GM12878 (cell line): ENCODE measurements around the gene MUSTN1. TPM values are rescaled to one million over a fixed set of nuclear protein-coding genes. Genes with fewer than 3 reads are reported as not detected.

Experiments used
- ATAC-seq: fragments of 200-7000 bp; cut with Tn5 transposase; 3 replicates; pipeline ENCODE4 v1.9.1; 2020; ENCODE audit warnings: mild to moderate bottlenecking, moderate library complexity
- BruUV-seq: library from RNA; stranded (reverse); fragments of 400-500 nt; replicated peaks from 2 replicates; lab custom pipeline; 2021; lab: Mats Ljungman, UMichigan
- CTCF ChIA-PET: fragments of 300-600 bp; sonication (Branson Sonifier 250); formaldehyde crosslinking; extraction: SDS; loops from one replicate; lab custom pipeline; 2021; ENCODE audit warnings: inconsistent platforms; lab: Yijun Ruan, JAX
- POLR2A ChIA-PET: fragments of 350-600 bp; formaldehyde crosslinking; extraction: SDS; loops from one replicate; lab custom pipeline; 2021; ENCODE audit warnings: inconsistent platforms; lab: Charles Lee
- RAD21 ChIA-PET: fragments of 300-600 bp; sonication (Branson Sonifier 250); formaldehyde crosslinking; loops from one replicate; lab custom pipeline; 2023; ENCODE audit warnings: antibody characterized with exemption; ENCODE audit not compliant: unreplicated experiment; lab: Charles Lee
- SMC1A ChIA-PET: fragments of 300-600 bp; sonication (Branson Sonifier 250); formaldehyde crosslinking; loops from one replicate; lab custom pipeline; 2023; ENCODE audit not compliant: unreplicated experiment, uncharacterized antibody; lab: Charles Lee
- DNase-seq: peaks from one replicate; pipeline ENCODE4 v3.0.0-alpha.2; 2011; ENCODE audit warnings: low read depth, low spot score
- FAIRE-seq: peaks from 3 replicates; lab custom pipeline; 2011; peaks lifted over from hg19 to GRCh38; lab: Jason Lieb, UNC
- H2AFZ ChIP-seq: 2 replicates; pipeline ENCODE4 v1.6.0; 2011; ENCODE audit warnings: low read depth, low read length, control low read depth; ENCODE audit not compliant: control insufficient read depth
- H3K27ac ChIP-seq: 2 replicates; pipeline ENCODE4 v1.5.1; 2011; ENCODE audit warnings: control low read depth; ENCODE audit not compliant: control insufficient read depth, insufficient read depth
- H3K27me3 ChIP-seq, 2 experiments: replicated peaks in 1 of 2; 2 replicates each; pipeline versions ENCODE4 v1.6.0 to v1.6.1; 2011; ENCODE audit warnings: low read length in 1 of 2; ENCODE audit not compliant: control insufficient read depth in 2 of 2, insufficient read depth in 2 of 2
- H3K36me3 ChIP-seq, 2 experiments: 2 replicates each; pipeline ENCODE4 v1.5.1; 2011; ENCODE audit warnings: low read length in 1 of 2; ENCODE audit not compliant: control insufficient read depth in 2 of 2, insufficient read depth in 2 of 2
- H3K4me1 ChIP-seq: 2 replicates; pipeline ENCODE4 v1.6.1; 2011; ENCODE audit warnings: mild to moderate bottlenecking, low read length, moderate library complexity, mixed read lengths; ENCODE audit not compliant: control insufficient read depth, insufficient read depth
- H3K4me2 ChIP-seq: 2 replicates; pipeline ENCODE4 v1.6.0; 2011; ENCODE audit warnings: control low read depth; ENCODE audit not compliant: control insufficient read depth, insufficient read depth
- H3K4me3 ChIP-seq: fragments of 200-600 bp; sonication (generic); 2 replicates; pipeline ENCODE4 v1.5.1; 2016
- H3K79me2 ChIP-seq: 2 replicates; pipeline ENCODE4 v1.6.0; 2011; ENCODE audit warnings: low read length; ENCODE audit not compliant: control insufficient read depth, insufficient read depth
- H3K9ac ChIP-seq: 2 replicates; pipeline ENCODE4 v1.8.0; 2011; ENCODE audit warnings: low read length, control low read depth, mixed read lengths; ENCODE audit not compliant: control insufficient read depth, insufficient read depth
- H3K9me3 ChIP-seq: replicated peaks from 3 replicates; pipeline ENCODE4 v1.5.1; 2011; ENCODE audit warnings: mild to moderate bottlenecking, low read length; ENCODE audit not compliant: control insufficient read depth, insufficient read depth
- H4K20me1 ChIP-seq: 2 replicates; pipeline ENCODE4 v1.6.0; 2011; ENCODE audit not compliant: control insufficient read depth, insufficient read depth
- ASH2L ChIP-seq: fragments of 300-600, 200-600 bp; sonication (generic); IDR thresholded peaks from 2 replicates; pipeline ENCODE4 v1.6.1; 2017; ENCODE audit warnings: low read depth, mild to moderate bottlenecking, borderline replicate concordance
- EGR1 ChIP-seq, 2 experiments: IDR thresholded peaks; 1 replicate in 1 of 2; 2 replicates in 1 of 2; pipeline ENCODE4 v1.6.1; 2011 to 2012; ENCODE audit warnings: low read depth in 2 of 2, low read length in 2 of 2, borderline replicate concordance in 1 of 2, mild to moderate bottlenecking in 1 of 2, moderate library complexity in 1 of 2
- GATAD2B ChIP-seq: fragments of 450-650 bp; conservative IDR thresholded peaks from 2 replicates; pipeline ENCODE4 v1.6.1; 2017; ENCODE audit warnings: low read depth, mild to moderate bottlenecking, moderate library complexity
- KLF5 ChIP-seq: fragments of 450-650 bp; IDR thresholded peaks from 2 replicates; pipeline ENCODE4 v1.6.1; 2014; ENCODE audit warnings: mild to moderate bottlenecking; ENCODE audit not compliant: partially characterized antibody
- MYB ChIP-seq: fragments of 150-350 bp; IDR thresholded peaks from 2 replicates; pipeline ENCODE4 v1.6.1; 2014; ENCODE audit warnings: mild to moderate bottlenecking, low read depth, low read length, borderline replicate concordance
- NFXL1 ChIP-seq: fragments of 450-650 bp; IDR thresholded peaks from 2 replicates; pipeline ENCODE4 v1.6.1; 2017; ENCODE audit warnings: antibody characterized with exemption, mild to moderate bottlenecking, borderline replicate concordance
- NR2C2 ChIP-seq: IDR thresholded peaks from 2 replicates; pipeline ENCODE4 v1.6.1; 2011; ENCODE audit warnings: borderline replicate concordance, low read depth; ENCODE audit not compliant: control insufficient read depth, insufficient read length
- NR2F1 ChIP-seq: fragments of 450-650 bp; conservative IDR thresholded peaks from 2 replicates; pipeline ENCODE4 v1.6.1; 2017; ENCODE audit warnings: mild to moderate bottlenecking
- RB1 ChIP-seq: fragments of 450-650 bp; formaldehyde crosslinking; IDR thresholded peaks from 2 replicates; pipeline ENCODE4 v1.6.1; 2017; ENCODE audit warnings: mild to moderate bottlenecking, borderline replicate concordance
- SIN3A ChIP-seq: IDR thresholded peaks from 2 replicates; pipeline ENCODE4 v1.6.1; 2012; ENCODE audit warnings: low read depth, low read length, improper control_type of control experiment
- SREBF1 ChIP-seq: IDR thresholded peaks from 2 replicates; pipeline ENCODE4 v1.6.1; 2012; ENCODE audit warnings: mild to moderate bottlenecking, low read length
- TCF12 ChIP-seq: IDR thresholded peaks from 2 replicates; pipeline ENCODE4 v1.6.1; 2011; ENCODE audit warnings: low read depth, mild to moderate bottlenecking, low read length
- WGBS: methylation state at CpG from one replicate; pipeline ENCODE4 v1.1.6; 2016; ENCODE audit warnings: low lambda C conversion rate; ENCODE audit not compliant: insufficient replicate concordance, insufficient coverage; ENCODE audit errors: missing lambda C conversion rate; 5-methylcytosine and 5-hydroxymethylcytosine counted together
- in situ Hi-C: fragments of 300-500 bp; cut with MboI; formaldehyde crosslinking; loops from 9 replicates; pipeline ENCODE4 v1.14.3; 2018; ENCODE audit warnings: mixed read lengths
- intact Hi-C: fragments of 100-400 bp; cut with micrococcal nuclease; formaldehyde crosslinking; loops from one replicate; pipeline ENCODE4 v1.14.2; 2022; ENCODE audit not compliant: unreplicated experiment
- polyA plus RNA-seq, 11 experiments: library from polyadenylated mRNA; depleted of rRNA in 4 of 11; unstranded in 6 of 11; stranded (reverse) in 5 of 11; fragments of >200 nt; fragmentation: Nextera tagmentation in 4 of 11; fragmentation: Illumina TruSeq in 1 of 11; extraction: Ambion mirVana in 4 of 11; extraction: Trizol in 1 of 11; gene quantifications; 1 replicate in 1 of 11; 2 replicates in 10 of 11; pipeline versions ENCODE4 v1.2.1 to v1.2.3, GENCODE V29; 2011 to 2016; ENCODE audit warnings: inconsistent platforms in 2 of 11, missing spikeins in 2 of 11, low read depth in 1 of 11
- total RNA-seq, 4 experiments: library from RNA; depleted of rRNA in 3 of 4; stranded (reverse); fragments of >200 nt in 3 of 4; fragmentation: Illumina TruSeq in 1 of 4; extraction: Trizol in 1 of 4; gene quantifications; 2 replicates each; pipeline versions ENCODE4 v1.2.1 to v1.2.3, GENCODE V29; 2013 to 2021
- TF ChIP-seq, protein P1 (sequence below): fragments of 150-350 bp; IDR thresholded peaks from 2 replicates; pipeline ENCODE4 v1.6.1; 2014; ENCODE audit warnings: mild to moderate bottlenecking, low read depth, low read length
- TF ChIP-seq, protein P2 (sequence below): IDR thresholded peaks from 2 replicates; pipeline ENCODE4 v1.6.1; 2011; ENCODE audit warnings: mild to moderate bottlenecking, low read depth, low read length, moderate library complexity; ENCODE audit not compliant: insufficient replicate concordance
- TF ChIP-seq, protein P3 (sequence below): fragments of 450-650 bp; formaldehyde crosslinking; IDR thresholded peaks from 2 replicates; pipeline ENCODE4 v1.4.0; 2020; ENCODE audit warnings: mild to moderate bottlenecking, moderate library complexity

Gene MUSTN1
- total and polyA plus RNA-seq, 10 of the 15 experiments (the other 5 are each of a cell fraction or from before 2014, with no cell fraction given) = 0.35 to 4.5 (median 1.2) TPM; not detected in 2

DNA sequence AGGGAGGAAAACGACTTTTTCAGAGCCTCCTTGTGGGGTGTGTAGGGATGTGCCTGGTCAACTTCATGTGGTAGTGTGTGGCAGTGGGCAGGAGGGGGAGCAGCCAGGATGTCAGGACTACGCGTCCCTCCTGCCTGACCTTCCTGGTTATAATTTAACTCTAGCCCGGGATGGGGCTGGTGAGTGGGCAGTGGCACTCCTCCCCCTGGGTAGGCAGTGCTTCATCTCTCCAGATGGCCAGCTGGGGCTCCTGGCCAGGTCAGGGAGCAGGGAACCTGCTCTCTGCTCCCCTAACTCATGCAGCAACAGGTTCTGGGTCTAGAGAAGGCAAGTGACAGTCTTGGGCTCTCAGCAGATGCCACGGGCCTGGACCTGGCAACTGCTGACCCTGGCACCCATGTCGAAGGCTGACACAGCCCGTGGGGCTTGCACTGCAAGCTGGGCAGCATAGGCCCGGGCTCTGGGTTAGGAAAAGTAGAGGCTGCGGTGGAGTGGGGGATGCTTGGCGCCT is 6.9 kb downstream of the MUSTN1 start:
- intact Hi-C loops = no loop called here
- Histone ChIP-seq H3K79me2 (no peaks in the 10 kb centered on the region), H2AFZ (no peak overlapping the region)
- SMC1A ChIA-PET = no interaction called here
- no TSS peak for BruUV-seq
- WGBS = 50% methylated on average over 10 of the region's 10 CpGs
- RAD21 ChIA-PET = no interaction called here
- no peak for FAIRE-seq
- no peak for TF ChIP-seq NR2F1
- no peak for TF ChIP-seq EGR1 (IDR thresholded peaks at IDR 0.05; ENCODE audit: borderline replicate concordance in 1 of 2, low read depth in 2 of 2, low read length in 2 of 2)
- no peak for TF ChIP-seq NFXL1
- TF ChIP-seq TCF12 = no peak
- no peak for TF ChIP-seq SIN3A
- no peak for TF ChIP-seq NR2C2
- TF ChIP-seq KLF5 = no peak
- TF ChIP-seq SREBF1 = no peak
- TF ChIP-seq RB1 = no peak
- TF ChIP-seq, protein P1, sequence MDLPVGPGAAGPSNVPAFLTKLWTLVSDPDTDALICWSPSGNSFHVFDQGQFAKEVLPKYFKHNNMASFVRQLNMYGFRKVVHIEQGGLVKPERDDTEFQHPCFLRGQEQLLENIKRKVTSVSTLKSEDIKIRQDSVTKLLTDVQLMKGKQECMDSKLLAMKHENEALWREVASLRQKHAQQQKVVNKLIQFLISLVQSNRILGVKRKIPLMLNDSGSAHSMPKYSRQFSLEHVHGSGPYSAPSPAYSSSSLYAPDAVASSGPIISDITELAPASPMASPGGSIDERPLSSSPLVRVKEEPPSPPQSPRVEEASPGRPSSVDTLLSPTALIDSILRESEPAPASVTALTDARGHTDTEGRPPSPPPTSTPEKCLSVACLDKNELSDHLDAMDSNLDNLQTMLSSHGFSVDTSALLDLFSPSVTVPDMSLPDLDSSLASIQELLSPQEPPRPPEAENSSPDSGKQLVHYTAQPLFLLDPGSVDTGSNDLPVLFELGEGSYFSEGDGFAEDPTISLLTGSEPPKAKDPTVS = no peak
- no peak for TF ChIP-seq MYB
- TF ChIP-seq, protein P2, sequence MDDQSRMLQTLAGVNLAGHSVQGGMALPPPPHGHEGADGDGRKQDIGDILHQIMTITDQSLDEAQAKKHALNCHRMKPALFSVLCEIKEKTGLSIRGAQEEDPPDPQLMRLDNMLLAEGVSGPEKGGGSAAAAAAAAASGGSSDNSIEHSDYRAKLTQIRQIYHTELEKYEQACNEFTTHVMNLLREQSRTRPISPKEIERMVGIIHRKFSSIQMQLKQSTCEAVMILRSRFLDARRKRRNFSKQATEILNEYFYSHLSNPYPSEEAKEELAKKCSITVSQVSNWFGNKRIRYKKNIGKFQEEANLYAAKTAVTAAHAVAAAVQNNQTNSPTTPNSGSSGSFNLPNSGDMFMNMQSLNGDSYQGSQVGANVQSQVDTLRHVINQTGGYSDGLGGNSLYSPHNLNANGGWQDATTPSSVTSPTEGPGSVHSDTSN = no peak
- no peak for TF ChIP-seq ASH2L
- TF ChIP-seq, protein P3, sequence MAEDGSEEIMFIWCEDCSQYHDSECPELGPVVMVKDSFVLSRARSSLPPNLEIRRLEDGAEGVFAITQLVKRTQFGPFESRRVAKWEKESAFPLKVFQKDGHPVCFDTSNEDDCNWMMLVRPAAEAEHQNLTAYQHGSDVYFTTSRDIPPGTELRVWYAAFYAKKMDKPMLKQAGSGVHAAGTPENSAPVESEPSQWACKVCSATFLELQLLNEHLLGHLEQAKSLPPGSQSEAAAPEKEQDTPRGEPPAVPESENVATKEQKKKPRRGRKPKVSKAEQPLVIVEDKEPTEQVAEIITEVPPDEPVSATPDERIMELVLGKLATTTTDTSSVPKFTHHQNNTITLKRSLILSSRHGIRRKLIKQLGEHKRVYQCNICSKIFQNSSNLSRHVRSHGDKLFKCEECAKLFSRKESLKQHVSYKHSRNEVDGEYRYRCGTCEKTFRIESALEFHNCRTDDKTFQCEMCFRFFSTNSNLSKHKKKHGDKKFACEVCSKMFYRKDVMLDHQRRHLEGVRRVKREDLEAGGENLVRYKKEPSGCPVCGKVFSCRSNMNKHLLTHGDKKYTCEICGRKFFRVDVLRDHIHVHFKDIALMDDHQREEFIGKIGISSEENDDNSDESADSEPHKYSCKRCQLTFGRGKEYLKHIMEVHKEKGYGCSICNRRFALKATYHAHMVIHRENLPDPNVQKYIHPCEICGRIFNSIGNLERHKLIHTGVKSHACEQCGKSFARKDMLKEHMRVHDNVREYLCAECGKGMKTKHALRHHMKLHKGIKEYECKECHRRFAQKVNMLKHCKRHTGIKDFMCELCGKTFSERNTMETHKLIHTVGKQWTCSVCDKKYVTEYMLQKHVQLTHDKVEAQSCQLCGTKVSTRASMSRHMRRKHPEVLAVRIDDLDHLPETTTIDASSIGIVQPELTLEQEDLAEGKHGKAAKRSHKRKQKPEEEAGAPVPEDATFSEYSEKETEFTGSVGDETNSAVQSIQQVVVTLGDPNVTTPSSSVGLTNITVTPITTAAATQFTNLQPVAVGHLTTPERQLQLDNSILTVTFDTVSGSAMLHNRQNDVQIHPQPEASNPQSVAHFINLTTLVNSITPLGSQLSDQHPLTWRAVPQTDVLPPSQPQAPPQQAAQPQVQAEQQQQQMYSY = no peak
- TF ChIP-seq GATAD2B = no peak
- TF ChIP-seq, all 136 proteins: peak for 0
- Histone ChIP-seq H3K27me3 (no peaks in the 10 kb centered on the region), H3K9me3 (no peaks in the 10 kb centered on the region), H3K9ac (no peak overlapping the region), H3K36me3 (no peaks in the 10 kb centered on the region; a peak in 1 of 4 replicates), H3K4me1 (no peaks in the 10 kb centered on the region), H3K4me3 (no peak overlapping the region), H4K20me1 (no peaks in the 10 kb centered on the region), H3K27ac (no peak overlapping the region), H3K4me2 (no peak overlapping the region)
- ChIA-PET POLR2A (no interaction called here), CTCF (interaction anchor here (1.0 kb wide), 1 partner anchor 107 kb away, joined by 3 read pairs; no protein-coding TSS in a partner anchor)
- ATAC-seq (no peak; the same call in 2 of the 3 replicates), DNase-seq (no peak)
- in situ Hi-C loops = no loop called here
